ENCODE results near the gene TBX18. TPM values are rescaled to one million over a fixed set of nuclear protein-coding genes. Genes with fewer than 3 reads are reported as not detected.

The TBX18 gene
- total RNA-seq (1 to 10 TPM in 1 of 2 donors, under 1 TPM in 1; 0.25 to 1.3 TPM), polyA plus RNA-seq (under 1 TPM; 0.05 to 0.18 TPM)
- long read RNA-seq, donor 1: 0 reads
- long read RNA-seq, donor 2: 0 reads
- long read RNA-seq, donor 3: 0 reads
- long read RNA-seq, donor 4: 0 reads
- long read RNA-seq, donor 5: 0 reads

DNA sequence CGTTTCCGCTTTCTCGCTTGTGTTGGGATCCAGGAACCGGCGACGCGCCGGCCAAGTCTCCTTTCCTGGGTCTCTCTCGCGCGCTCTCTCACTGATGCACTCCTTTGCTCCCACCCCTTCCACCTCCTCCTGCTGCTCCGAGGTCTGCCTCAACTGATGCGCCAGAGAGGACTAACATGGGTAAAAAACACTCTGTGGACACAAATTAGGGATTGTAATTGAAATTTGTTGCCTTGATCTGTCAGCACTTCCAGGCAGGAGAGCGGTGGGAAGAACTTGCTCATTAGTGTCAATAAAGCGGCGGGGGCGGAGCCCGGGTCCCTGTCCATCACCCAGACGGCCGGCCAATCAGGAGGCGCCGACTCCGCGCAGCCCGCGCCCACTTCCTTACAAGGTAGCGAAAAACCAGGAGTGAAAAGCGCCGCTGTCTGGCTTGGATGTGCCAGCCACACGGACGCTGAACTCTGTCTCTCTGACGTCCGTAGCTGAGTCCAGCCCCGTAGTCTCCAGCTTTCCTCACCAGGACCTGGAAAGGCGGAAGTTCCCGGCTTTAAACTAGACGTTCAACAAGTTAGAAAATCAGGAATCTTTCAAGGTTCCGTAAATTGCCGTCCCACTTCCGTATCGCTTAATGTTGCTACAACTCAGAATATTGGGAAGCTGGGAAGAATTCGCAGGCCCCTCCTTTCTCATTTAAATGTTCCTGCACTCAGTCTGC, at the start of gene TBX18:
Gene TBX18 (minus strand): TSS at position 267 of the 718 bp plus-strand sequence. CDS start 417 bp downstream, outside the sequence.
- H3K4me1 ChIP-seq (ENCODE audit: control insufficient read depth in 5 of 5, insufficient read depth in 5 of 5, low read length in 5 of 5): peaks cover 0 to 11% (median 2%) of the 10 kb centered on the region in 5 donors
- DNase-seq: peak; percentile 71 to 82 (median 72)
- peak within 1 kb of the TSS in 1 of 2 donors; percentile 30 for H3K27ac ChIP-seq (ENCODE audit: low read depth in 1 of 2, low read length in 1 of 2)
- TF ChIP-seq, protein P1, sequence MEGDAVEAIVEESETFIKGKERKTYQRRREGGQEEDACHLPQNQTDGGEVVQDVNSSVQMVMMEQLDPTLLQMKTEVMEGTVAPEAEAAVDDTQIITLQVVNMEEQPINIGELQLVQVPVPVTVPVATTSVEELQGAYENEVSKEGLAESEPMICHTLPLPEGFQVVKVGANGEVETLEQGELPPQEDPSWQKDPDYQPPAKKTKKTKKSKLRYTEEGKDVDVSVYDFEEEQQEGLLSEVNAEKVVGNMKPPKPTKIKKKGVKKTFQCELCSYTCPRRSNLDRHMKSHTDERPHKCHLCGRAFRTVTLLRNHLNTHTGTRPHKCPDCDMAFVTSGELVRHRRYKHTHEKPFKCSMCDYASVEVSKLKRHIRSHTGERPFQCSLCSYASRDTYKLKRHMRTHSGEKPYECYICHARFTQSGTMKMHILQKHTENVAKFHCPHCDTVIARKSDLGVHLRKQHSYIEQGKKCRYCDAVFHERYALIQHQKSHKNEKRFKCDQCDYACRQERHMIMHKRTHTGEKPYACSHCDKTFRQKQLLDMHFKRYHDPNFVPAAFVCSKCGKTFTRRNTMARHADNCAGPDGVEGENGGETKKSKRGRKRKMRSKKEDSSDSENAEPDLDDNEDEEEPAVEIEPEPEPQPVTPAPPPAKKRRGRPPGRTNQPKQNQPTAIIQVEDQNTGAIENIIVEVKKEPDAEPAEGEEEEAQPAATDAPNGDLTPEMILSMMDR (IDR thresholded peaks at IDR 0.05; ENCODE audit: control extremely low read depth, extremely low read depth): no peak
- peak; percentile 73 for ATAC-seq (ENCODE audit: insufficient read depth, low FRiP score)
- 3 to 4% methylated on average over 42 of the region's 42 CpGs for WGBS, 2 donors
- peaks cover 21 to 95% (median 93%) of the 10 kb centered on the region in 3 donors for H3K27me3 ChIP-seq (ENCODE audit: control insufficient read depth in 3 of 3, insufficient read depth in 3 of 3, low read length in 2 of 3)
- no peaks in the 10 kb centered on the region for H3K36me3 ChIP-seq (ENCODE audit: control insufficient read depth in 4 of 4, insufficient read depth in 4 of 4, low read length in 4 of 4)
- H3K4me3 ChIP-seq: peak within 1 kb of the TSS; percentile 1
- peaks cover 0 to 19% (median 0%) of the 10 kb centered on the region in 4 donors for H3K9me3 ChIP-seq (ENCODE audit: control insufficient read depth in 4 of 4, insufficient read depth in 3 of 4, low read length in 3 of 4)
- no peak within 1 kb of the TSS for H3K9ac ChIP-seq (ENCODE audit: insufficient read depth in 1 of 2, low read length in 2 of 2)

- DNase-seq (no peak), ATAC-seq (ENCODE audit: insufficient read depth, low FRiP score) (no peak)
- no peak overlapping the region for H3K9ac ChIP-seq (ENCODE audit: insufficient read depth in 1 of 2, low read length in 2 of 2)
- peaks cover 0 to 3% (median 0%) of the 10 kb centered on the region in 5 donors for H3K4me1 ChIP-seq (ENCODE audit: control insufficient read depth in 5 of 5, insufficient read depth in 5 of 5, low read length in 5 of 5)
- no peak overlapping the region for H3K27ac ChIP-seq (ENCODE audit: low read depth in 1 of 2, low read length in 1 of 2)
- H3K4me3 ChIP-seq: no peak overlapping the region
- TF ChIP-seq, protein P1 (IDR thresholded peaks at IDR 0.05; ENCODE audit: control extremely low read depth, extremely low read depth): no peak
- H3K9me3 ChIP-seq (ENCODE audit: control insufficient read depth in 4 of 4, insufficient read depth in 3 of 4, low read length in 3 of 4): no peaks in the 10 kb centered on the region
- no peaks in the 10 kb centered on the region for H3K36me3 ChIP-seq (ENCODE audit: control insufficient read depth in 4 of 4, insufficient read depth in 4 of 4, low read length in 4 of 4)
- H3K27me3 ChIP-seq (ENCODE audit: control insufficient read depth in 3 of 3, insufficient read depth in 3 of 3, low read length in 2 of 3): no peaks in the 10 kb centered on the region
These were observed 47.0 kb upstream of the TBX18 start for GRCh38 chr6:84811351-84811750.

DNA sequence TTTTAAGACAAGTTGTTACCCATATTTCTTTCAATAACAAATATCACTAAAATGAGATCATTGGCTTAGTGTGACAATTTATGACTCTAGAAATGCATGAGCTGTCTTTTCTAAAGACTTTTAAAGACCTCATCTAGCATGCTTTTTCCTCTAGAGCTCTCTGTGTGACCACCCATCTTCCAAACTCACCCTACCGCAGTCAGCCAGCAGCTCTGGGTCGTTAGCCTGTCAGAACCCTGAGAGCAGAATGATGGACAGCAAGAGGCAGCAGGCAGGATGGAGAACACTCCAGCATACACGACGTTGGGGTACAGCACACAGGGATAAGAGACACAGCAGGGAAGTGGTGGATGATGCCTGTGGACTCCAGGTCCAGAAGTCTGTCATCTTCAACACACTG, 45.1 kb upstream of the TBX18 start:
- TF ChIP-seq, protein P1 (IDR thresholded peaks at IDR 0.05; ENCODE audit: control extremely low read depth, extremely low read depth): no peak
- H3K9ac ChIP-seq (ENCODE audit: insufficient read depth in 1 of 2, low read length in 2 of 2): no peak overlapping the region
- DNase-seq: no peak
- no peaks in the 10 kb centered on the region for H3K27me3 ChIP-seq (ENCODE audit: control insufficient read depth in 3 of 3, insufficient read depth in 3 of 3, low read length in 2 of 3)
- no peak for ATAC-seq (ENCODE audit: insufficient read depth, low FRiP score)
- no peak overlapping the region for H3K27ac ChIP-seq (ENCODE audit: low read depth in 1 of 2, low read length in 1 of 2)
- no peak overlapping the region for H3K4me3 ChIP-seq
- 18 to 20% methylated on average over 4 of the region's 4 CpGs for WGBS, 2 donors
- H3K4me1 ChIP-seq (ENCODE audit: control insufficient read depth in 5 of 5, insufficient read depth in 5 of 5, low read length in 5 of 5): peaks cover 0 to 3% (median 0%) of the 10 kb centered on the region in 5 donors
- H3K36me3 ChIP-seq (ENCODE audit: control insufficient read depth in 4 of 4, insufficient read depth in 4 of 4, low read length in 4 of 4): no peaks in the 10 kb centered on the region
- H3K9me3 ChIP-seq (ENCODE audit: control insufficient read depth in 4 of 4, insufficient read depth in 3 of 4, low read length in 3 of 4): no peaks in the 10 kb centered on the region
